SU-DHL-6 (cell line): ENCODE measurements around the gene BORCS8.

Source experiments
- H2AFZ ChIP-seq: fragments of 200-600 bp; sonication (generic); 2 replicates; pipeline ENCODE4 v1.6.1; 2014; ENCODE audit warnings: low read depth, mild to moderate bottlenecking, moderate library complexity, mixed read lengths, antibody characterized with exemption, low read length; ENCODE audit not compliant: severe bottlenecking
- H3F3A ChIP-seq: fragments of 200-600 bp; shearing (Covaris generic); 2 replicates; pipeline ENCODE4 v1.6.0; 2016; ENCODE audit warnings: antibody characterized with exemption, mild to moderate bottlenecking; ENCODE audit not compliant: insufficient read depth
- H3K27ac ChIP-seq: fragments of 200-600 bp; sonication (generic); 2 replicates; pipeline ENCODE4 v1.5.1; 2016; ENCODE audit warnings: low read depth, mild to moderate bottlenecking, low read length, moderate library complexity, mixed read lengths
- H3K27me3 ChIP-seq: fragments of 200-600 bp; sonication (generic), shearing (Covaris generic); 2 replicates; pipeline ENCODE4 v1.6.0; 2014; ENCODE audit warnings: mild to moderate bottlenecking, low read length
- H3K36me3 ChIP-seq: fragments of 200-600 bp; sonication (generic); 2 replicates; pipeline ENCODE4 v1.6.1; 2014; ENCODE audit warnings: mild to moderate bottlenecking, low read length, mixed read lengths
- H3K4me2 ChIP-seq: fragments of 300-600, 200-600 bp; shearing (Covaris generic), sonication (generic); 2 replicates; pipeline ENCODE4 v1.6.0; 2014; ENCODE audit warnings: low read length, low read depth, mild to moderate bottlenecking; ENCODE audit not compliant: poor library complexity, severe bottlenecking
- H3K4me3 ChIP-seq: fragments of 200-600 bp; sonication (generic); 2 replicates; pipeline ENCODE4 v1.5.1; 2014; ENCODE audit warnings: antibody characterized with exemption, low read length, mild to moderate bottlenecking, mixed read lengths; ENCODE audit not compliant: insufficient read depth, poor library complexity, severe bottlenecking
- H3K79me2 ChIP-seq: fragments of 200-600 bp; sonication (generic); 2 replicates; pipeline ENCODE4 v1.6.1; 2014; ENCODE audit warnings: mild to moderate bottlenecking, low read length, moderate library complexity; ENCODE audit not compliant: insufficient read depth
- H3K9ac ChIP-seq: fragments of 200-600 bp; sonication (generic); 2 replicates; pipeline ENCODE4 v1.7.0; 2014; ENCODE audit warnings: mild to moderate bottlenecking, low read length
- H3K9me2 ChIP-seq: fragments of 200-600 bp; sonication (generic); replicated peaks from 2 replicates; pipeline ENCODE4 v1.6.1; 2014; ENCODE audit warnings: low read length; ENCODE audit not compliant: insufficient read depth
- H3K9me3 ChIP-seq: fragments of 200-600 bp; sonication (generic); 2 replicates; pipeline ENCODE4 v1.6.1; 2014; ENCODE audit warnings: low read length, mixed read lengths; ENCODE audit not compliant: insufficient read depth
- H4K20me1 ChIP-seq: fragments of 200-600 bp; sonication (generic); 2 replicates; pipeline ENCODE4 v1.6.1; 2014; ENCODE audit warnings: low read depth, mild to moderate bottlenecking, antibody characterized with exemption, low read length, moderate library complexity, mixed read lengths
- EZH2phosphoT487 ChIP-seq: fragments of 200-600 bp; sonication (generic), shearing (Covaris generic); conservative IDR thresholded peaks from 2 replicates; pipeline ENCODE4 v1.6.1; 2018; ENCODE audit warnings: mild to moderate bottlenecking, antibody characterized with exemption, low read length, moderate library complexity, mixed read lengths
- TF ChIP-seq, protein P1 (sequence below): fragments of 200-600 bp; sonication (generic); IDR thresholded peaks from one replicate; pipeline ENCODE4 v1.5.1; 2017; ENCODE audit warnings: antibody characterized with exemption, mild to moderate bottlenecking, low read length, moderate library complexity; ENCODE audit not compliant: insufficient read depth, poor library complexity, severe bottlenecking

BORCS8 gene

GRCh38 chr19:19134687-19135158 is 57.2 kb downstream of the BORCS8 start:
- Histone ChIP-seq H3F3A (peaks cover 8% of the 10 kb centered on the region; the same call in 1 of the 2 replicates), H3K79me2 (peaks cover 9% of the 10 kb centered on the region), H3K4me2 (peak overlapping the region; percentile 20), H3K9me2 (no peaks in the 10 kb centered on the region), H2AFZ (no peak overlapping the region), H3K27me3 (no peaks in the 10 kb centered on the region), H3K36me3 (0 out of 2 replicates have a peak, but pooled peaks cover 4% of the 10 kb centered on the region), H3K9ac (no peak overlapping the region), H4K20me1 (no peaks in the 10 kb centered on the region), H3K4me3 (no peak overlapping the region), H3K9me3 (peaks cover 8% of the 10 kb centered on the region), H3K27ac (no peak overlapping the region)
- TF ChIP-seq EZH2phosphoT487, result no peak

GRCh38 chr19:19133985-19134384 is 58.0 kb downstream of the BORCS8 start:
- Histone ChIP-seq H3K36me3 (0 out of 2 replicates have a peak, but pooled peaks cover 4% of the 10 kb centered on the region), H2AFZ (no peak overlapping the region), H3K79me2 (peaks cover 9% of the 10 kb centered on the region), H3K9ac (no peak overlapping the region), H4K20me1 (no peaks in the 10 kb centered on the region), H3K9me3 (peaks cover 8% of the 10 kb centered on the region), H3K4me2 (no peak overlapping the region), H3K27me3 (no peaks in the 10 kb centered on the region), H3F3A (peaks cover 7% of the 10 kb centered on the region; the same call in 1 of the 2 replicates), H3K27ac (no peak overlapping the region), H3K9me2 (no peaks in the 10 kb centered on the region), H3K4me3 (no peak overlapping the region)
- TF ChIP-seq EZH2phosphoT487, result no peak
- TF ChIP-seq, protein P1, sequence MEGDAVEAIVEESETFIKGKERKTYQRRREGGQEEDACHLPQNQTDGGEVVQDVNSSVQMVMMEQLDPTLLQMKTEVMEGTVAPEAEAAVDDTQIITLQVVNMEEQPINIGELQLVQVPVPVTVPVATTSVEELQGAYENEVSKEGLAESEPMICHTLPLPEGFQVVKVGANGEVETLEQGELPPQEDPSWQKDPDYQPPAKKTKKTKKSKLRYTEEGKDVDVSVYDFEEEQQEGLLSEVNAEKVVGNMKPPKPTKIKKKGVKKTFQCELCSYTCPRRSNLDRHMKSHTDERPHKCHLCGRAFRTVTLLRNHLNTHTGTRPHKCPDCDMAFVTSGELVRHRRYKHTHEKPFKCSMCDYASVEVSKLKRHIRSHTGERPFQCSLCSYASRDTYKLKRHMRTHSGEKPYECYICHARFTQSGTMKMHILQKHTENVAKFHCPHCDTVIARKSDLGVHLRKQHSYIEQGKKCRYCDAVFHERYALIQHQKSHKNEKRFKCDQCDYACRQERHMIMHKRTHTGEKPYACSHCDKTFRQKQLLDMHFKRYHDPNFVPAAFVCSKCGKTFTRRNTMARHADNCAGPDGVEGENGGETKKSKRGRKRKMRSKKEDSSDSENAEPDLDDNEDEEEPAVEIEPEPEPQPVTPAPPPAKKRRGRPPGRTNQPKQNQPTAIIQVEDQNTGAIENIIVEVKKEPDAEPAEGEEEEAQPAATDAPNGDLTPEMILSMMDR, result no peak

GRCh38 chr19:19132912-19133311 is 59.0 kb downstream of the BORCS8 start:
- TF ChIP-seq, protein P1, result no peak
- TF ChIP-seq EZH2phosphoT487, result no peak
- Histone ChIP-seq H3K36me3 (0 out of 2 replicates have a peak, but pooled peaks cover 4% of the 10 kb centered on the region), H3K27me3 (no peaks in the 10 kb centered on the region)

GRCh38 chr19:19131989-19132388 is 60.0 kb downstream of the BORCS8 start:
- Histone ChIP-seq H3K9me3 (peaks cover 8% of the 10 kb centered on the region), H3K9me2 (no peaks in the 10 kb centered on the region), H2AFZ (no peak overlapping the region), H4K20me1 (no peaks in the 10 kb centered on the region), H3F3A (peaks cover 5% of the 10 kb centered on the region; the same call in 1 of the 2 replicates), H3K9ac (no peak overlapping the region), H3K79me2 (no peaks in the 10 kb centered on the region; the same call in 1 of the 2 replicates), H3K27me3 (no peaks in the 10 kb centered on the region), H3K4me3 (no peak overlapping the region), H3K36me3 (0 out of 2 replicates have a peak, but pooled peaks cover 4% of the 10 kb centered on the region), H3K4me2 (no peak overlapping the region), H3K27ac (no peak overlapping the region)
- no peak for TF ChIP-seq EZH2phosphoT487
- TF ChIP-seq, protein P1, result no peak

More at GRCh38 chr19:19132912-19133311, 59.0 kb downstream of the BORCS8 start:
- Histone ChIP-seq H4K20me1 (no peaks in the 10 kb centered on the region), H3K4me2 (no peak overlapping the region), H3K9ac (no peak overlapping the region), H3K27ac (no peak overlapping the region), H3K4me3 (no peak overlapping the region), H3K79me2 (peaks cover 7% of the 10 kb centered on the region), H3K9me2 (no peaks in the 10 kb centered on the region), H2AFZ (no peak overlapping the region), H3K9me3 (peaks cover 8% of the 10 kb centered on the region), H3F3A (peaks cover 5% of the 10 kb centered on the region; the same call in 1 of the 2 replicates)
